Ecto neural progenitor cell (in vitro differentiated cells): ENCODE measurements around the gene CT45A10.
A peak's percentile ranks its signal among the peaks of the same experiment; 100 is the strongest.
"Not testable (repeated sequence)": the region's sequence is repeated elsewhere in the genome, so short reads cannot be mapped to it uniquely, and the experiment has no call there.

Experiments
- DNase-seq: peaks from one replicate; pipeline ENCODE4 v3.0.0-alpha.2; 2018; ENCODE audit warnings: low spot score

Gene CT45A10

GRCh38 chrX:135893294-135893817, at the start of gene CT45A10, which contains the start of gene SAGE1:
Gene CT45A10, minus strand, starts transcription at chrX:135893444. Its CDS starts 8,100 bp downstream, at chrX:135885344.
Gene SAGE1, plus strand, starts transcription at chrX:135893716. Its CDS starts 2,527 bp downstream, at chrX:135896243.
- no peak for DNase-seq

- DNase-seq: peak; percentile 55
Measured at GRCh38 chrX:135931644-135932487, 38.6 kb upstream of the CT45A10 start.

GRCh38 chrX:135927897-135928296, 34.7 kb upstream of the CT45A10 start:
- no peak for DNase-seq

- DNase-seq: no peak
Measured at GRCh38 chrX:135923353-135923752, 30.1 kb upstream of the CT45A10 start.

GRCh38 chrX:135920516-135920915, 27.3 kb upstream of the CT45A10 start:
- DNase-seq: not testable (repeated sequence)

- no peak for DNase-seq
Measured at GRCh38 chrX:135914404-135914803, 21.2 kb upstream of the CT45A10 start.

- DNase-seq: no peak
Measured at GRCh38 chrX:135910251-135910650, 17.0 kb upstream of the CT45A10 start.

- no peak for DNase-seq
Measured at GRCh38 chrX:135892781-135893180, 463 bp downstream of the CT45A10 start.

- DNase-seq: no peak
Measured at GRCh38 chrX:135890087-135890585, 3.1 kb downstream of the CT45A10 start.

- not testable (repeated sequence) for DNase-seq
Measured at GRCh38 chrX:135888976-135889375, 4.3 kb downstream of the CT45A10 start.

GRCh38 chrX:135888230-135888629, 5.0 kb downstream of the CT45A10 start:
- DNase-seq: not testable (repeated sequence)

- DNase-seq: not testable (repeated sequence)
Measured at GRCh38 chrX:135882741-135883140, 10.5 kb downstream of the CT45A10 start.

- not testable (repeated sequence) for DNase-seq
Measured at GRCh38 chrX:135871712-135872111, 21.5 kb downstream of the CT45A10 start, which contains the start of gene CT45A9. Gene CT45A9, minus strand, starts transcription at chrX:135871812. Its CDS starts 3,751 bp downstream, at chrX:135868061.

GRCh38 chrX:135854438-135854837, 38.8 kb downstream of the CT45A10 start, which contains the start of gene CT45A8:
Gene CT45A8, minus strand, starts transcription at chrX:135854538. Its CDS starts 3,755 bp downstream, at chrX:135850783.
- not testable (repeated sequence) for DNase-seq

GRCh38 chrX:135837180-135837579, 56.1 kb downstream of the CT45A10 start, which contains the start of gene CT45A7:
Gene CT45A7, minus strand, starts transcription at chrX:135837280. Its CDS starts 3,747 bp downstream, at chrX:135833533.
- DNase-seq: not testable (repeated sequence)
